PC-9 (cell line): ENCODE results near the gene NBEAL2. TPM values are rescaled to one million over a fixed set of nuclear protein-coding genes. Genes with fewer than 3 reads are reported as not detected.

Experiments
- BruUV-seq: library from RNA; stranded (reverse); fragments of 400-500 nt; replicated peaks from 2 replicates; lab custom pipeline; 2021; lab: Mats Ljungman, UMichigan
- CTCF ChIA-PET: fragments of 300-600 bp; sonication (Branson Sonifier 250); formaldehyde crosslinking; loops from one replicate; lab custom pipeline; 2022; ENCODE audit warnings: antibody characterized with exemption; lab: Charles Lee
- POLR2A ChIA-PET: fragments of 300-600 bp; sonication (Branson Sonifier 250); formaldehyde crosslinking; loops from one replicate; lab custom pipeline; 2022; ENCODE audit warnings: antibody characterized with exemption; ENCODE audit not compliant: unreplicated experiment; lab: Charles Lee
- DNase-seq, 2 experiments: peaks; one replicate each; pipeline versions ENCODE4 v3.0.0 to v3.0.0-alpha.2; 2015 to 2022; ENCODE audit warnings: mixed read lengths in 1 of 2
- H2AFZ ChIP-seq: fragments of 200-600 bp; sonication (generic); 2 replicates; pipeline ENCODE4 v1.8.1; 2017; ENCODE audit warnings: antibody characterized with exemption
- H3F3A ChIP-seq: fragments of 200-600 bp; sonication (generic); 2 replicates; pipeline ENCODE4 v1.8.1; 2017; ENCODE audit warnings: antibody characterized with exemption, mild to moderate bottlenecking, low read depth; ENCODE audit not compliant: insufficient read depth
- H3K27ac ChIP-seq: fragments of 200-600 bp; sonication (generic); 2 replicates; pipeline ENCODE4 v1.6.1; 2016; ENCODE audit warnings: mixed run types
- H3K27me3 ChIP-seq: fragments of 200-600 bp; sonication (generic); 2 replicates; pipeline ENCODE4 v1.6.1; 2016; ENCODE audit warnings: low read depth, mixed run types; ENCODE audit not compliant: insufficient read depth
- H3K36me3 ChIP-seq: fragments of 200-600 bp; sonication (generic); 2 replicates; pipeline ENCODE4 v1.6.1; 2016; ENCODE audit warnings: low read depth, mixed run types
- H3K4me1 ChIP-seq: fragments of 200-600 bp; sonication (generic); replicated peaks from 2 replicates; pipeline ENCODE4 v1.6.1; 2016; ENCODE audit warnings: mixed run types; ENCODE audit not compliant: insufficient read depth
- H3K4me2 ChIP-seq: fragments of 200-600 bp; sonication (generic); 2 replicates; pipeline ENCODE4 v1.6.1; 2017; ENCODE audit warnings: mixed run types
- H3K4me3 ChIP-seq: fragments of 200-600 bp; sonication (generic); 2 replicates; pipeline ENCODE4 v1.6.1; 2016; ENCODE audit warnings: mixed run types
- H3K79me2 ChIP-seq: fragments of 200-600 bp; sonication (generic); 2 replicates; pipeline ENCODE4 v1.6.1; 2017; ENCODE audit warnings: low read depth, mixed run types
- H3K9me2 ChIP-seq: fragments of 200-600 bp; sonication (generic); 2 replicates; pipeline ENCODE4 v1.8.1; 2017; ENCODE audit warnings: mild to moderate bottlenecking; ENCODE audit not compliant: insufficient read depth
- H3K9me3 ChIP-seq: fragments of 200-600 bp; sonication (generic); 2 replicates; pipeline ENCODE4 v1.8.1; 2016; ENCODE audit warnings: low read depth; ENCODE audit not compliant: insufficient read depth
- H4K20me1 ChIP-seq: fragments of 200-600 bp; sonication (generic); 2 replicates; pipeline ENCODE4 v1.8.1; 2017; ENCODE audit not compliant: insufficient read depth
- EZH2 ChIP-seq: fragments of 200-600 bp; sonication (generic); IDR thresholded peaks from 2 replicates; pipeline ENCODE4 v1.8.0; 2017; ENCODE audit warnings: antibody characterized with exemption, low read depth
- intact Hi-C: fragments of 100-400 bp; cut with micrococcal nuclease; formaldehyde crosslinking; loops from one replicate; pipeline ENCODE4 v1.10.0; 2022; ENCODE audit not compliant: unreplicated experiment
- total RNA-seq: library from RNA; stranded (reverse); gene quantifications from 2 replicates; pipeline ENCODE4 v1.2.3, GENCODE V29; 2021
- TF ChIP-seq, protein P1 (sequence below): fragments of 200-600 bp; sonication (generic); conservative IDR thresholded peaks from 2 replicates; pipeline ENCODE4 v1.6.1; 2017; ENCODE audit warnings: mixed run types, antibody characterized with exemption, mild to moderate bottlenecking, moderate library complexity

NBEAL2 gene
- total RNA-seq, 1 experiment from 2014 or later = 81.0 TPM

DNA sequence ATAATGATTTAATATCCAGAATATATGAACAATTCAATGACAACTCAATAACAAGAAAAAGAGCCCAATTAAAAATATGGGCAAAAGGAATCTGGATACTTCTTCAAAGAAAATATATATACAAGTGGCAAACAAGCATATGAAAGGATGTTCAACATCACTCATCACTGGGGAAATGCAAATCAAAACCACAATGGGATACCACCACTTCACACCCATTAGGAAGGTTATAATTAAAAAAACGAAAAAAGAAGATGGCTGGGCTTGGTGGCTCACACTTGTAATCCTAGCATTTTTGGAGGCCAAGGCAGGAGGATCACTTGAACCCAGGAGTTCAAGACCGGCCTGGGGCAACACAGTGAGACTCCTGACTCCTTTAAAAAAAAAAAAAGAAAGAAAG lies 7.1 kb upstream of the NBEAL2 start:
- H3K27ac ChIP-seq = no peak overlapping the region
- H4K20me1 ChIP-seq = peaks cover 73% of the 10 kb centered on the region
- no peak overlapping the region for H3K4me2 ChIP-seq
- intact Hi-C loops = no loop called here
- no peaks in the 10 kb centered on the region for H3K27me3 ChIP-seq
- no peaks in the 10 kb centered on the region for H3K9me2 ChIP-seq
- H2AFZ ChIP-seq = no peak overlapping the region
- CTCF ChIA-PET = no interaction called here
- peaks cover 7% of the 10 kb centered on the region for H3F3A ChIP-seq
- no peak overlapping the region for H3K4me3 ChIP-seq
- no peak for DNase-seq
- H3K9me3 ChIP-seq = no peaks in the 10 kb centered on the region
- no TSS peak for BruUV-seq
- POLR2A ChIA-PET = no interaction called here
- H3K4me1 ChIP-seq = peaks cover 10% of the 10 kb centered on the region
- peaks cover 89% of the 10 kb centered on the region for H3K79me2 ChIP-seq
- no peaks in the 10 kb centered on the region; the same call in 1 of the 2 replicates for H3K36me3 ChIP-seq
- TF ChIP-seq, protein P1, sequence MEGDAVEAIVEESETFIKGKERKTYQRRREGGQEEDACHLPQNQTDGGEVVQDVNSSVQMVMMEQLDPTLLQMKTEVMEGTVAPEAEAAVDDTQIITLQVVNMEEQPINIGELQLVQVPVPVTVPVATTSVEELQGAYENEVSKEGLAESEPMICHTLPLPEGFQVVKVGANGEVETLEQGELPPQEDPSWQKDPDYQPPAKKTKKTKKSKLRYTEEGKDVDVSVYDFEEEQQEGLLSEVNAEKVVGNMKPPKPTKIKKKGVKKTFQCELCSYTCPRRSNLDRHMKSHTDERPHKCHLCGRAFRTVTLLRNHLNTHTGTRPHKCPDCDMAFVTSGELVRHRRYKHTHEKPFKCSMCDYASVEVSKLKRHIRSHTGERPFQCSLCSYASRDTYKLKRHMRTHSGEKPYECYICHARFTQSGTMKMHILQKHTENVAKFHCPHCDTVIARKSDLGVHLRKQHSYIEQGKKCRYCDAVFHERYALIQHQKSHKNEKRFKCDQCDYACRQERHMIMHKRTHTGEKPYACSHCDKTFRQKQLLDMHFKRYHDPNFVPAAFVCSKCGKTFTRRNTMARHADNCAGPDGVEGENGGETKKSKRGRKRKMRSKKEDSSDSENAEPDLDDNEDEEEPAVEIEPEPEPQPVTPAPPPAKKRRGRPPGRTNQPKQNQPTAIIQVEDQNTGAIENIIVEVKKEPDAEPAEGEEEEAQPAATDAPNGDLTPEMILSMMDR = no peak
- no peak for TF ChIP-seq EZH2

DNA sequence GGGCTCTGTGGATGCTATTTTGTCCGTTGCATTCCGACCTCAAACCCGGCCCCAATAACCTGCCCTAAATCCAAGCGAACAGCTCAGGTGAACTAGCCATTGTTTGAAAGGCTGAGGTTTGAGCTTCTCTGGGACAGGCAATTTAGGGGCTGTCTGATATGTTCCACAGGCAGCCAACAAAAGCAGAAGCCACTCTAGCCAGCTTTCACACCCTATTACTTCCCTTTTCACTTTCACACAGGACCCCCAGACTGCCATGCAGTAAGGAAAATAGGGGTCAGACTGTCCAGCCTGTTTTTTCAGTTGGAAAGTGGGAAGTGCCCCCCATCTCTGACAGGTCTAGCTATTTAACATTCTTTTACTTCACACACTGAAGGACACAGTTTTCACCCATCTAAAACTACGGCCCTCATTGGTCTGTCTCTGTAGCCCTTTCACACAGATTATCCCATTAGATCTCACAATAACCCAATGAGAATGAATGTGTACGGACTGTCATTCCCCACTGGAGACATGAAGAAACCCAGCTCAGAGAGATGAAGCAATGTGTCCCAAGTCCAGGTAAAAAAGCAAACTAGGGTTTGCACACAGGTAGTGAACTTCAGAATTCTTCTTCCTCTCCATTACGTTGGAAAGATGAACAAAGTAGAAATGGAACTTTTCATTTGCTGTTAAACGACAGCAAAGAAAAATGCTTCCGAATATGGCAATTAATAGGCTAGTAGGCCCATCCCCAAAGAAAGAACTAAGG lies 4.9 kb upstream of the NBEAL2 start:
- H2AFZ ChIP-seq = no peak overlapping the region
- TF ChIP-seq, protein P1 = no peak
- no peak for TF ChIP-seq EZH2
- no peaks in the 10 kb centered on the region; the same call in 1 of the 2 replicates for H3K36me3 ChIP-seq
- H3K27me3 ChIP-seq = no peaks in the 10 kb centered on the region
- H3K27ac ChIP-seq = no peak overlapping the region
- DNase-seq = no peak
- H3K4me3 ChIP-seq = peak overlapping the region; percentile 88; the same call in 1 of the 2 replicates
- ChIA-PET CTCF (no interaction called here), POLR2A (no interaction called here)
- H3K79me2 ChIP-seq = peaks cover 67% of the 10 kb centered on the region
- peaks cover 12% of the 10 kb centered on the region for H3F3A ChIP-seq
- H3K4me1 ChIP-seq = peaks cover 26% of the 10 kb centered on the region
- intact Hi-C loops = no loop called here
- no peaks in the 10 kb centered on the region for H3K9me2 ChIP-seq
- no TSS peak for BruUV-seq
- peaks cover 51% of the 10 kb centered on the region for H4K20me1 ChIP-seq
- no peaks in the 10 kb centered on the region for H3K9me3 ChIP-seq
- H3K4me2 ChIP-seq = peak overlapping the region; percentile 76

DNA sequence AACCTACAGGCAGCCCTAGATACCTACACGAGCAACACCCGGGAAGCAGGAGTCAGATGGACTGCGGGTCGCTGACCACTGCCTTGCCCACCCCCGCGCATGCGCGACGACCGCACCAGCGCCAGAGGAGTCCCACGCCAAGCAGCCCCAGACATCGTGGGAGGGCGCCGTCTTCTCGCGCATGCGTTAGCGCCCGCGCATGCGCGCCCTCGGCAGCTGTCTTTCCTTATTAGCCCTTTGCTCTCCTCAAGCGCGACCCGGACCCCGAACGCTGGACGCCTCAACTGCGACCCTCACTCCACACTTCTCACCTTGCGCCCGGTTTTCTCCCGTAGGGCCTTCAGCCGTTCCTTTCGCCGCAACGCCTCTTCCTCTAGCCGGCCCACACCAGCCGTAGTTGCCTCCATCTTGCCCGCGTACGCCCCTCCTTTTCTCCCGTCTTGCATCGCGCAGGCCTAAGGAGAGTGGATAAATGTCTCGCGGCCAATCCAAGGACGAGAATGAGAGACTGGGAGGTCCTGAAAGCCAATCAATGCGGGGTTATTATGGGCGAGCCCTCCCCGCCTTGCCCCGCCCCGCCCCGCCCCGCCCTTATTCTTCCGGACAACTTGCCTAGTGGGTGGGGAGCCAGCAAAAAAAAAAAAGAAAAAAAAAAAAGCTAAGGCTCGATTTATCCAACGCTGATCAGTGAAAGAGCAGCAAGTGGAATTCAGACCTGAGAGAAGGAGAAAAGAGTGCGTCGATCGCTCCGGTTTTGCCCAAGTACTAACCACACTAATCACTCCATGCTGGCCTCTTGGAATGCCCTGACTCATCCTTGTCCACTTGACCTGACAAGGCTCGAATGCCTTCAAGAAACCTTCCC lies 2.9 kb upstream of the NBEAL2 start, which contains the start of gene CCDC12:
CCDC12 (minus strand) TSS at position 420 of the 865 bp plus-strand sequence; CDS start at position 407, 13 bp downstream.
- Histone ChIP-seq H3K4me1 (peaks cover 39% of the 10 kb centered on the region), H2AFZ (peak within 1 kb of the TSS; percentile 83), H3K9me2 (no peaks in the 10 kb centered on the region), H3K4me2 (peak within 1 kb of the TSS; percentile 76), H3K27ac (peak within 1 kb of the TSS; percentile 62), H3F3A (peaks cover 17% of the 10 kb centered on the region), H3K36me3 (no peaks in the 10 kb centered on the region; the same call in 1 of the 2 replicates), H4K20me1 (peaks cover 33% of the 10 kb centered on the region), H3K79me2 (peaks cover 61% of the 10 kb centered on the region), H3K9me3 (no peaks in the 10 kb centered on the region), H3K27me3 (no peaks in the 10 kb centered on the region), H3K4me3 (peak within 1 kb of the TSS; percentile 88)
- BruUV-seq = no TSS peak
- intact Hi-C loops = loop anchor here (1.0 to 2.0 kb wide), 2 partner anchors 16 to 284 kb away; partner anchors contain the start of gene ALS2CL
- DNase-seq = peak; percentile 94 to 97
- no peak for TF ChIP-seq EZH2
- TF ChIP-seq, protein P1 = no peak
- ChIA-PET POLR2A (interaction anchor here (0.5 to 0.7 kb wide), 17 partner anchors 8 to 808 kb away, joined by 3 to 23 read pairs (median 6); partner anchors contain the start of gene PTPN23), CTCF (interaction anchor here (0.6 to 0.7 kb wide), 5 partner anchors 29 to 47 kb away, joined by 4 to 8 read pairs (median 5); no protein-coding TSS in a partner anchor)
